ENCODE data around the gene NLK.

Gene NLK

DNA sequence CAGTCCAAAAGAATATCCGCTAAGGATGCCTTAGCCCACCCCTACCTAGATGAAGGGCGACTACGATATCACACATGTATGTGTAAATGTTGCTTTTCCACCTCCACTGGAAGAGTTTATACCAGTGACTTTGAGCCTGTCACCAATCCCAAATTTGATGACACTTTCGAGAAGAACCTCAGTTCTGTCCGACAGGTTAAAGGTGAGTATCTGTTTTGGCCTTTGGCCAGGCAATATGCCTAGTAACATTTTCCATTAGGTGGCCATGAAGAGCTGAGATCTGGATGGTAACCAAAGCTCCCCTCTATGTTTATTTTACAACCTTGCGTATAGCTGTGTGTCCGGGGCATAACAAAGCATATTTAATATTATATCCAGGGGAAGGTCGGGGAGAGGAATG lies 148.5 kb downstream of the NLK start:
- TF ChIP-seq, protein P1, sequence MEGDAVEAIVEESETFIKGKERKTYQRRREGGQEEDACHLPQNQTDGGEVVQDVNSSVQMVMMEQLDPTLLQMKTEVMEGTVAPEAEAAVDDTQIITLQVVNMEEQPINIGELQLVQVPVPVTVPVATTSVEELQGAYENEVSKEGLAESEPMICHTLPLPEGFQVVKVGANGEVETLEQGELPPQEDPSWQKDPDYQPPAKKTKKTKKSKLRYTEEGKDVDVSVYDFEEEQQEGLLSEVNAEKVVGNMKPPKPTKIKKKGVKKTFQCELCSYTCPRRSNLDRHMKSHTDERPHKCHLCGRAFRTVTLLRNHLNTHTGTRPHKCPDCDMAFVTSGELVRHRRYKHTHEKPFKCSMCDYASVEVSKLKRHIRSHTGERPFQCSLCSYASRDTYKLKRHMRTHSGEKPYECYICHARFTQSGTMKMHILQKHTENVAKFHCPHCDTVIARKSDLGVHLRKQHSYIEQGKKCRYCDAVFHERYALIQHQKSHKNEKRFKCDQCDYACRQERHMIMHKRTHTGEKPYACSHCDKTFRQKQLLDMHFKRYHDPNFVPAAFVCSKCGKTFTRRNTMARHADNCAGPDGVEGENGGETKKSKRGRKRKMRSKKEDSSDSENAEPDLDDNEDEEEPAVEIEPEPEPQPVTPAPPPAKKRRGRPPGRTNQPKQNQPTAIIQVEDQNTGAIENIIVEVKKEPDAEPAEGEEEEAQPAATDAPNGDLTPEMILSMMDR (IDR thresholded peaks at IDR 0.05; ENCODE audit: low read depth, low read length, missing control alignments): no peak
- no peak for DNase-seq (ENCODE audit: low read depth)
- in situ Hi-C loops (cut with HindIII; ENCODE audit: low sequenced_read_pairs): no loop called here
- H3K4me3 ChIP-seq (ENCODE audit: low read depth, low read length): no peak overlapping the region

DNA sequence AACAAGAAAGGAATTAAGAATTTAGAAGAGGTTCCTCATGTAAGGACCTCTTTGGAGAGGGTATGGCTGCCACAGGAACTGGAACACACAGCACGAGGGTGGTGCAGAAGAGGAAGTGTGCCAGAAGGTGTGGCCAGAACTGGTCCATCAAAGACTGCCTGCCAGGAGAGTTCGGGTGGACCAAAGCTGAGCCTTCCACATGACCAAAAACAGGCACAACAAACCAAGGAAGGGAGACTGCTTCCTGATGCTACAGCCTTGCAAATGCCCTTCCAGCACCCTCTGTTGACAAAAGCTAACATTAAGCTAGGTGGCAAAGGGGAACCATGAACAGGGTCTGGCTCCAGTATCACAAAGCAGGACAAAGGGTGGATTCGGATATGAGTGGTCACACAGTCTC lies 150.8 kb downstream of the NLK start:
- H3K4me3 ChIP-seq (ENCODE audit: low read depth, low read length): no peak overlapping the region
- no peak for DNase-seq (ENCODE audit: low read depth)
- in situ Hi-C loops (cut with HindIII; ENCODE audit: low sequenced_read_pairs): no loop called here
- TF ChIP-seq, protein P1 (IDR thresholded peaks at IDR 0.05; ENCODE audit: low read depth, low read length, missing control alignments): no peak

DNA sequence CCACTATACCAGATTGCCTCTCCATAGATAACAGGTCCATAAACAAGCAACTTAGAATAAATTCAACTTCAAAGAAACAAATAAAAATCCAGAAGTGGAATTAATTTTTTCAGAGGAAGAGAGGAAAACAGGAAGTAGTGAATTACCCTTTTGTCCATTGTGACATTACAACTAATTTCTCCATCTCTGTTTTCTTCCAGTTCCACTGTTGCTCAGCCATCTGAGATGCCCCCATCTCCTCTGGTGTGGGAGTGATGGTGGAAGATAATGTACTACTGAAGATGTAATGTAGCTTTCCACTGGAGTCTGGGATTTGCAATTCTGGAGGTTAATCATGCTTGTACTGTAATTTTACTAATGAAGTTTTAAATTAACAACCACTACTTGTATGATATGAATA lies 151.9 kb downstream of the NLK start:
- in situ Hi-C loops (cut with HindIII; ENCODE audit: low sequenced_read_pairs): no loop called here
- DNase-seq (ENCODE audit: low read depth): no peak
- H3K4me3 ChIP-seq (ENCODE audit: low read depth, low read length): no peak overlapping the region
- TF ChIP-seq, protein P1 (IDR thresholded peaks at IDR 0.05; ENCODE audit: low read depth, low read length, missing control alignments): no peak

DNA sequence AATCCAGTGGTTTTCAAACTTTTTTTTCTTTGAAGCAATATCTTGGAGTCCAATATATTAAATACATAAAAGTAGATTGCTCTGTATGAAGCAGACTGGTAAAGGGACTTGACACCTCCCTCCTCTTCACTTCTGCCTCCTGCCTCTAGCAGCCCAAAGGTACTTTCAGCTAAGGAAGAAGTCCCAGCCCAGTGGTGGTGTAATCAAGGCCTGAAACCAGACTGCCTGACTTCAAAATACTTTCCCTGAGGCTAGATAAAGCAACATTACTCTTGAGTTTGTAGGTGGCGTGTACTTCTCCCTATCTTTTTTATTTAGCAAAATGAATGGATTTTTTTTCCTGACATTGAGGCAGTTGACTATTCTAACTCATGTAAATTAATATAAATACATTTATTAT lies 154.2 kb downstream of the NLK start:
- in situ Hi-C loops (cut with HindIII; ENCODE audit: low sequenced_read_pairs): no loop called here
- no peak for DNase-seq (ENCODE audit: low read depth)
- no peak overlapping the region for H3K4me3 ChIP-seq (ENCODE audit: low read depth, low read length)
- TF ChIP-seq, protein P1 (IDR thresholded peaks at IDR 0.05; ENCODE audit: low read depth, low read length, missing control alignments): no peak

DNA sequence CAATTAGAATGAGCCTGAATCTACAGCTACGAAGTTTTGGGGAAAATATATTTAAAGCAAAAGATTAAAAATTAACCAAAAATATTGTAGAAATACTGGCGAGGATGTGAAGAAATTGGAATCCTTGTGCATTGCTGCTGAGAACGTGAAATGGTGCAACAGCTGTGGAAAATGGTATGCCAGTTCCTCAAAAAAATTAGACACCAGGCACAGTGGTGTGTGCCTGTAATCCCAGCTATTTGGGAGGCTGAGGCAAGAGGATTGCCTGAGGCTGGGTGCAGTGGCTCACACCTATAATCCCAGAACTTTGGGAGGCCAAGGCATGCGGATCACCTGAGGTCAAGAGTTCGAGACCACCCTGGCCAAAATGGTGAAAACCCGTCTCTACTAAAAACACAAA lies 156.6 kb downstream of the NLK start:
- in situ Hi-C loops (cut with HindIII; ENCODE audit: low sequenced_read_pairs): no loop called here
- DNase-seq (ENCODE audit: low read depth): no peak
- TF ChIP-seq, protein P1 (IDR thresholded peaks at IDR 0.05; ENCODE audit: low read depth, low read length, missing control alignments): no peak
- H3K4me3 ChIP-seq (ENCODE audit: low read depth, low read length): no peak overlapping the region

DNA sequence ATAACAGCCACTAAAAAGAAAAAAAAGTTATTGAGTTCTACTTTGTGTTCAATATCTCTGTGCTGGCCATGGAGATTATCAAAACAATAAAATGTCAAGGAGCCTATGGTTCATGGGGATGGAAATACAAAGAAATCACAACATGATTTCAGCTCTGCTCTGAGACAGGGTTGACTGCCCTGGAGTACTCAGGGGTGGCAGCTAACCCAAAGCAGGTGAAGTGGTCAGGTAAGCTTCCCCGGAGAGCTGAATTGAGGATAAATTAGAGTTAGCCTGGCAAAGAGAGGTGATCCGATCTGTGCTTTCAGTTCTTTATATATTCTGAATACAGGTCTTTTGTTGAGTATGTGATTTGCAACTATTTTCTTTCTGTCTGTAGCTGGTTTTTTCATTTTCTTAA lies 157.3 kb downstream of the NLK start:
- TF ChIP-seq, protein P1 (IDR thresholded peaks at IDR 0.05; ENCODE audit: low read depth, low read length, missing control alignments): no peak
- H3K4me3 ChIP-seq (ENCODE audit: low read depth, low read length): no peak overlapping the region
- in situ Hi-C loops (cut with HindIII; ENCODE audit: low sequenced_read_pairs): no loop called here
- no peak for DNase-seq (ENCODE audit: low read depth)

DNA sequence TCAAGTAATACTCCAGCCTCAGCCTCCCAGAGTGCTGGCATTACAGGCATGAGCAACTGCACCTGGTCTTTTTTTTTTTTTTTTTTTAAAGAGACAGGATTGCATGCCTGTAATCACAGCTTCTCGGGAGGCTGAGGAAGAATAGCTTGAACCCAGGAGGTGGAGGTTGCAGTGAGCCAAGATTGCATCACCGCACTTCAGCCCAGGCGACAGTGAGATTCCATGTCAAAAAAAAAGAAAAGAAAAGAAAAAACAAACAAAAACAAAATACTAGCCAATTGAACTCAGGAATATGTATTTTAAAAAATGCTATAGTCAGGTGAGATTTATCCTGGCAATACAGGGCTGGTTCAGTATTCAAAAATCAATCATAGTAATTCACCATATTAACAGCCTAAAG lies 158.8 kb downstream of the NLK start:
- no peak overlapping the region for H3K4me3 ChIP-seq (ENCODE audit: low read depth, low read length)
- in situ Hi-C loops (cut with HindIII; ENCODE audit: low sequenced_read_pairs): no loop called here
- TF ChIP-seq, protein P1 (IDR thresholded peaks at IDR 0.05; ENCODE audit: low read depth, low read length, missing control alignments): no peak
- no peak for DNase-seq (ENCODE audit: low read depth)
